Thyroid gland (tissue), 4 donors: ENCODE measurements around the gene ERC1. TPM values are rescaled to one million over a fixed set of nuclear protein-coding genes. Genes with fewer than 3 reads are reported as not detected.
"Not testable (repeated sequence)": the region's sequence is repeated elsewhere in the genome, so short reads cannot be mapped to it uniquely, and the experiment has no call there.

Source experiments
- DNase-seq, 2 donors: peaks; one replicate each; pipeline ENCODE4 v3.0.0-alpha.2; 2019
- H3K27ac ChIP-seq, 3 donors: fragments of 200-600 bp; sonication (generic); 1 replicate in 2 of 3; 2 replicates in 1 of 3; pipeline ENCODE4 v1.5.1; 2016 to 2019; ENCODE audit warnings: mild to moderate bottlenecking in 1 of 3, moderate library complexity in 1 of 3
- H3K27me3 ChIP-seq: fragments of 200-600 bp; sonication (generic); one replicate; pipeline ENCODE4 v1.5.1; 2019
- H3K36me3 ChIP-seq, 2 donors: fragments of 200-600 bp; sonication (generic); one replicate each; pipeline ENCODE4 v1.5.1; 2016 to 2019
- H3K4me1 ChIP-seq, 2 donors: fragments of 200-600 bp; sonication (generic); one replicate each; pipeline ENCODE4 v1.5.1; 2017 to 2019
- H3K4me3 ChIP-seq, 3 donors: fragments of 200-600 bp; sonication (generic); replicated peaks in 1 of 3; 1 replicate in 2 of 3; 2 replicates in 1 of 3; pipeline ENCODE4 v1.5.1; 2016; ENCODE audit warnings: mild to moderate bottlenecking in 1 of 3
- H3K9me3 ChIP-seq: fragments of 200-600 bp; sonication (generic); one replicate; pipeline ENCODE4 v1.5.1; 2017
- CTCF ChIP-seq, 6 experiments: fragments of 200-600 bp in 3 of 6; fragments of 450-650 bp in 3 of 6; sonication (generic) in 3 of 6; IDR thresholded peaks; one replicate each; pipeline ENCODE4 v1.5.1; 2016 to 2019; ENCODE audit warnings: antibody characterized with exemption in 6 of 6, mild to moderate bottlenecking in 2 of 6, inconsistent platforms in 1 of 6, moderate library complexity in 1 of 6
- POLR2A ChIP-seq, 2 donors: fragments of 450-650 bp; IDR thresholded peaks; one replicate each; pipeline ENCODE4 v1.6.1; 2017; ENCODE audit warnings: antibody characterized with exemption in 2 of 2, mild to moderate bottlenecking in 2 of 2, moderate library complexity in 1 of 2
- WGBS, 2 donors: methylation state at CpG; one replicate each; pipeline ENCODE4 v1.1.5; 2017; 5-methylcytosine and 5-hydroxymethylcytosine counted together
- intact Hi-C: fragments of 100-400 bp; cut with DNase I; formaldehyde crosslinking; loops from one replicate; pipeline ENCODE4 v1.15.1; 2023
- total RNA-seq, 4 donors: library from RNA; depleted of rRNA; stranded (reverse); fragments of >200 nt; gene quantifications; one replicate each; pipeline ENCODE4 v1.2.3, GENCODE V29; 2016

The ERC1 gene
- total RNA-seq, 4 donors from 2014 or later = 39.8 to 84.2 (median 75.8) TPM

- Histone ChIP-seq H3K36me3 (no peaks in the 10 kb centered on the region), H3K4me3 (no peak overlapping the region), H3K27ac (no peak overlapping the region), H3K4me1 (peaks cover 10 to 23% of the 10 kb centered on the region in 2 donors), H3K9me3 (no peaks in the 10 kb centered on the region), H3K27me3 (no peaks in the 10 kb centered on the region)
- TF ChIP-seq CTCF (IDR thresholded peaks at IDR 0.05) = no peak
- no peak for TF ChIP-seq POLR2A (IDR thresholded peaks at IDR 0.05)
- WGBS, 2 donors = 69 to 73% methylated on average over 2 of the region's 2 CpGs
- DNase-seq = no peak
- intact Hi-C loops = no loop called here
Measured at GRCh38 chr12:1252758-1253157, 261.7 kb downstream of the ERC1 start.

- H3K9me3 ChIP-seq, H3K36me3 ChIP-seq, H3K4me3 ChIP-seq, H3K27ac ChIP-seq, DNase-seq, H3K27me3 ChIP-seq, intact Hi-C loops: not testable (repeated sequence)
- 96% methylated on average over 6 of the region's 6 CpGs for WGBS, 2 donors
- peaks cover 7 to 22% of the 10 kb centered on the region in 2 donors for H3K4me1 ChIP-seq
Measured at GRCh38 chr12:1255125-1255524, 264.1 kb downstream of the ERC1 start.

GRCh38 chr12:1255854-1256253 lies 264.8 kb downstream of the ERC1 start:
- intact Hi-C loops = not testable (repeated sequence)
- 95% methylated on average over 4 of the region's 4 CpGs for WGBS, 2 donors

GRCh38 chr12:1256285-1256684 lies 265.3 kb downstream of the ERC1 start:
- no peak for DNase-seq
- Histone ChIP-seq H3K27me3 (no peaks in the 10 kb centered on the region), H3K36me3 (no peaks in the 10 kb centered on the region), H3K9me3 (no peaks in the 10 kb centered on the region), H3K4me1 (peaks cover 9 to 18% of the 10 kb centered on the region in 2 donors), H3K4me3 (no peak overlapping the region), H3K27ac (no peak overlapping the region)
- no peak for TF ChIP-seq POLR2A (IDR thresholded peaks at IDR 0.05)
- TF ChIP-seq CTCF (IDR thresholded peaks at IDR 0.05) = no peak
- intact Hi-C loops = no loop called here
- 96% methylated on average over 2 of the region's 2 CpGs for WGBS, 2 donors

More at GRCh38 chr12:1255854-1256253, 264.8 kb downstream of the ERC1 start:
- H3K4me3 ChIP-seq, H3K27me3 ChIP-seq, H3K36me3 ChIP-seq, H3K27ac ChIP-seq, H3K9me3 ChIP-seq, DNase-seq: not testable (repeated sequence)
- peaks cover 7 to 15% of the 10 kb centered on the region in 2 donors for H3K4me1 ChIP-seq

- peak; percentile 86 to 89 for DNase-seq
- TF ChIP-seq CTCF (IDR thresholded peaks at IDR 0.05) = no peak
- TF ChIP-seq POLR2A (IDR thresholded peaks at IDR 0.05) = no peak
- 47 to 50% methylated on average over 7 of the region's 7 CpGs for WGBS, 2 donors
- intact Hi-C loops = no loop called here
- peak overlapping the region; percentile 3 to 51 (median 35) for H3K27ac ChIP-seq
- H3K4me3 ChIP-seq = no peak overlapping the region
- H3K4me1 ChIP-seq = peaks cover 9 to 22% of the 10 kb centered on the region in 2 donors
- H3K27me3 ChIP-seq = no peaks in the 10 kb centered on the region
- no peaks in the 10 kb centered on the region for H3K36me3 ChIP-seq
- H3K9me3 ChIP-seq = no peaks in the 10 kb centered on the region
Measured at GRCh38 chr12:1256991-1257390, 266.0 kb downstream of the ERC1 start.

- TF ChIP-seq CTCF (IDR thresholded peaks at IDR 0.05) (no peak), POLR2A (IDR thresholded peaks at IDR 0.05) (no peak)
Measured at GRCh38 chr12:1262011-1262410, 271.0 kb downstream of the ERC1 start.

More at GRCh38 chr12:1262011-1262410, 271.0 kb downstream of the ERC1 start:
- Histone ChIP-seq H3K36me3 (peaks cover 4 to 9% of the 10 kb centered on the region in 2 donors), H3K27ac (no peak overlapping the region), H3K4me1 (peaks cover 9 to 17% of the 10 kb centered on the region in 2 donors), H3K9me3 (no peaks in the 10 kb centered on the region), H3K4me3 (no peak overlapping the region), H3K27me3 (no peaks in the 10 kb centered on the region)
- DNase-seq = no peak
- intact Hi-C loops = no loop called here
- 84 to 87% methylated on average over 2 of the region's 2 CpGs for WGBS, 2 donors
